MM.1S (cell line): ENCODE measurements around the gene MAP2K6.

ENCODE experiments used
- DNase-seq: peaks from one replicate; pipeline ENCODE4 v3.0.0-alpha.2; 2015
- H2AFZ ChIP-seq: fragments of 300-600 bp; sonication (generic); 2 replicates; pipeline ENCODE4 v1.6.0; 2016; ENCODE audit warnings: antibody characterized with exemption, low read length
- H3F3A ChIP-seq: fragments of 300-600 bp; sonication (generic); 2 replicates; pipeline ENCODE4 v1.6.1; 2016; ENCODE audit warnings: mild to moderate bottlenecking, antibody characterized with exemption, low read length, moderate library complexity, mixed read lengths; ENCODE audit not compliant: insufficient read depth
- H3K27ac ChIP-seq: fragments of 300-600 bp; sonication (generic); 2 replicates; pipeline ENCODE4 v1.5.1; 2016; ENCODE audit warnings: mild to moderate bottlenecking, low read length
- H3K27me3 ChIP-seq: fragments of 300-600 bp; sonication (generic); replicated peaks from 2 replicates; pipeline ENCODE4 v1.6.0; 2016; ENCODE audit warnings: low read length; ENCODE audit not compliant: insufficient read depth
- H3K36me3 ChIP-seq: fragments of 300-600 bp; sonication (generic); replicated peaks from 2 replicates; pipeline ENCODE4 v1.6.1; 2016; ENCODE audit warnings: mild to moderate bottlenecking, low read length, mixed read lengths; ENCODE audit not compliant: insufficient read depth
- H3K4me1 ChIP-seq: fragments of 300-600 bp; sonication (generic); 2 replicates; pipeline ENCODE4 v1.6.1; 2016; ENCODE audit warnings: low read length, mixed read lengths
- H3K4me2 ChIP-seq: fragments of 300-600 bp; sonication (generic); 2 replicates; pipeline ENCODE4 v1.6.0; 2016; ENCODE audit warnings: low read depth, low read length
- H3K4me3 ChIP-seq: fragments of 300-600 bp; sonication (generic); 2 replicates; pipeline ENCODE4 v1.5.1; 2016; ENCODE audit warnings: low read length, mixed read lengths
- H3K79me2 ChIP-seq: fragments of 300-600 bp; sonication (generic); 2 replicates; pipeline ENCODE4 v1.6.1; 2016; ENCODE audit warnings: mixed run types, low read length, mixed read lengths
- H3K9ac ChIP-seq: fragments of 300-600 bp; sonication (generic); 2 replicates; pipeline ENCODE4 v1.6.1; 2016; ENCODE audit warnings: low read length, mixed read lengths
- H3K9me2 ChIP-seq: fragments of 300-600 bp; sonication (generic); replicated peaks from 2 replicates; pipeline ENCODE4 v1.6.1; 2016; ENCODE audit warnings: mild to moderate bottlenecking, low read length, mixed read lengths; ENCODE audit not compliant: insufficient read depth
- H3K9me3 ChIP-seq: fragments of 300-600 bp; sonication (generic); replicated peaks from 2 replicates; pipeline ENCODE4 v1.6.1; 2016; ENCODE audit warnings: mild to moderate bottlenecking, low read length, mixed read lengths; ENCODE audit not compliant: insufficient read depth
- H4K20me1 ChIP-seq: fragments of 300-600 bp; sonication (generic); 2 replicates; pipeline ENCODE4 v1.6.1; 2016; ENCODE audit warnings: mild to moderate bottlenecking, low read length, moderate library complexity, mixed read lengths; ENCODE audit not compliant: insufficient read depth
- CTCF ChIP-seq: fragments of 300-600 bp; sonication (generic); IDR thresholded peaks from 2 replicates; pipeline ENCODE4 v1.5.1; 2016; ENCODE audit warnings: antibody characterized with exemption, low read length, mixed read lengths
- EZH2 ChIP-seq: fragments of 300-600 bp; sonication (generic); optimal IDR thresholded peaks from 2 replicates; pipeline ENCODE3; 2017; ENCODE audit warnings: low read depth, mild to moderate bottlenecking, antibody characterized with exemption, low read length, mixed read lengths
- EZH2phosphoT487 ChIP-seq: fragments of 300-600 bp; sonication (generic); IDR thresholded peaks from 2 replicates; pipeline ENCODE4 v1.6.1; 2018; ENCODE audit warnings: antibody characterized with exemption, low read length

Gene MAP2K6

GRCh38 chr17:69447726-69448125 is 33.2 kb downstream of the MAP2K6 start:
- Histone ChIP-seq H3K9me2 (no peaks in the 10 kb centered on the region), H3K27me3 (no peaks in the 10 kb centered on the region), H3K36me3 (no peaks in the 10 kb centered on the region), H2AFZ (no peak overlapping the region), H4K20me1 (no peaks in the 10 kb centered on the region), H3K9ac (no peak overlapping the region), H3K4me2 (no peak overlapping the region), H3K4me1 (peaks cover 15% of the 10 kb centered on the region), H3K79me2 (no peaks in the 10 kb centered on the region), H3K9me3 (no peaks in the 10 kb centered on the region), H3F3A (no peaks in the 10 kb centered on the region), H3K4me3 (no peak overlapping the region), H3K27ac (no peak overlapping the region)
- no peak for DNase-seq
- no peak for TF ChIP-seq CTCF
- no peak for TF ChIP-seq EZH2
- TF ChIP-seq EZH2phosphoT487: no peak

- no peaks in the 10 kb centered on the region for H4K20me1 ChIP-seq
- no peak overlapping the region for H3K4me3 ChIP-seq
- H3K4me2 ChIP-seq: no peak overlapping the region
- no peak overlapping the region for H3K9ac ChIP-seq
- no peaks in the 10 kb centered on the region for H3K27me3 ChIP-seq
- no peak for TF ChIP-seq EZH2
- TF ChIP-seq CTCF: no peak
- TF ChIP-seq EZH2phosphoT487: no peak
- no peaks in the 10 kb centered on the region for H3K9me2 ChIP-seq
- H3K36me3 ChIP-seq: no peaks in the 10 kb centered on the region
- H3K79me2 ChIP-seq: no peaks in the 10 kb centered on the region
- no peak overlapping the region for H2AFZ ChIP-seq
- H3K4me1 ChIP-seq: peaks cover 15% of the 10 kb centered on the region
- no peak for DNase-seq
- no peaks in the 10 kb centered on the region for H3K9me3 ChIP-seq
- H3F3A ChIP-seq: no peaks in the 10 kb centered on the region
- no peak overlapping the region for H3K27ac ChIP-seq
These were observed 34.1 kb downstream of the MAP2K6 start for GRCh38 chr17:69448431-69449102.

GRCh38 chr17:69450131-69450530 is 35.6 kb downstream of the MAP2K6 start:
- Histone ChIP-seq H3K79me2 (no peaks in the 10 kb centered on the region), H3K27me3 (no peaks in the 10 kb centered on the region), H3K4me3 (no peak overlapping the region), H3K9me2 (no peaks in the 10 kb centered on the region), H3K9me3 (no peaks in the 10 kb centered on the region), H3K36me3 (no peaks in the 10 kb centered on the region), H2AFZ (no peak overlapping the region), H3K27ac (no peak overlapping the region), H3K4me1 (peaks cover 15% of the 10 kb centered on the region), H3F3A (no peaks in the 10 kb centered on the region), H3K4me2 (no peak overlapping the region), H3K9ac (no peak overlapping the region), H4K20me1 (no peaks in the 10 kb centered on the region)
- no peak for DNase-seq
- TF ChIP-seq EZH2phosphoT487 (no peak), CTCF (no peak), EZH2 (no peak)
